Glutamatergic neuron (in vitro differentiated cells): ENCODE results near the gene POLR1C. TPM values are rescaled to one million over a fixed set of nuclear protein-coding genes. Genes with fewer than 3 reads are reported as not detected.
"Not testable (repeated sequence)": the region's sequence is repeated elsewhere in the genome, so short reads cannot be mapped to it uniquely, and the experiment has no call there.

Source experiments
- DNase-seq: peaks from one replicate; pipeline ENCODE4 v3.0.0; 2022
- H3K27ac Mint-ChIP-seq: one replicate; pipeline ENCODE4 v1.8.0; 2020; ENCODE audit warnings: mild to moderate bottlenecking, mixed read lengths, inconsistent platforms; ENCODE audit not compliant: unreplicated experiment
- H3K27me3 Mint-ChIP-seq: one replicate; pipeline ENCODE4 v1.8.0; 2020; ENCODE audit warnings: mild to moderate bottlenecking, moderate library complexity, mixed read lengths, inconsistent platforms; ENCODE audit not compliant: unreplicated experiment
- H3K36me3 Mint-ChIP-seq: one replicate; pipeline ENCODE4 v1.8.0; 2020; ENCODE audit warnings: mild to moderate bottlenecking, mixed read lengths, inconsistent platforms; ENCODE audit not compliant: unreplicated experiment
- H3K4me1 Mint-ChIP-seq: one replicate; pipeline ENCODE4 v1.8.0; 2020; ENCODE audit warnings: mild to moderate bottlenecking, low read depth, mixed read lengths, inconsistent platforms; ENCODE audit not compliant: unreplicated experiment
- H3K4me3 Mint-ChIP-seq: one replicate; pipeline ENCODE4 v1.8.0; 2020; ENCODE audit warnings: mild to moderate bottlenecking, mixed read lengths, inconsistent platforms; ENCODE audit not compliant: unreplicated experiment
- H3K9me3 Mint-ChIP-seq: one replicate; pipeline ENCODE4 v1.8.0; 2020; ENCODE audit warnings: mild to moderate bottlenecking, moderate library complexity, mixed read lengths, inconsistent platforms; ENCODE audit not compliant: unreplicated experiment
- total RNA-seq: library from RNA; stranded (reverse); fragmentation: NEBNext Ultra II Directional; extraction: Animal tissue kit (Norgen Biotek cat#: 25700); gene quantifications from one replicate; pipeline ENCODE4 v1.2.1, GENCODE V29; 2021; ENCODE audit not compliant: unreplicated experiment
- TF ChIP-seq, protein P1 (sequence below): fragments of 200-600 bp; sonication (generic); IDR thresholded peaks from one replicate; pipeline ENCODE4 v1.5.0; 2021; ENCODE audit not compliant: partially characterized antibody, unreplicated experiment

POLR1C gene
- total RNA-seq, 1 donor from 2014 or later = 18.9 TPM

DNA sequence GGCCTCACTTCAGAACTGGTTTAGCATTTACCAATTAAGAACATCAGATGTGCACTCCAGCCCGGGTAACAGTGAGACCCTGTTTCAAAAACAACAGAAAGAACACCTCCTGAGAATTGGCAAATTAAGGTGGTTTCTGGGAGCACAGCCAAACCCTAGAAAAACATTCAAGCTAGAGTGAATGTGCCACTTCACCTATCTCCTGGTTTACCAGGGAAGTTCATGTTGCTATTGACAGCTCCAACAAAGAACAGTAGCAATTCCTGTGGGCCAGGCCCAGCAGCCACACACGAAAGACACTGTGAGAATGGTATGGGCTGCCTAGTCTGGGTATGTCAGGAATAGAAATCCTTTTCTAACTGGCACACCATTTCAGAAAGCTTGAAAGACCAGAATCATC lies 4.9 kb downstream of the POLR1C start:
- H3K4me1 Mint-ChIP-seq = no peaks in the 10 kb centered on the region
- TF ChIP-seq, protein P1, sequence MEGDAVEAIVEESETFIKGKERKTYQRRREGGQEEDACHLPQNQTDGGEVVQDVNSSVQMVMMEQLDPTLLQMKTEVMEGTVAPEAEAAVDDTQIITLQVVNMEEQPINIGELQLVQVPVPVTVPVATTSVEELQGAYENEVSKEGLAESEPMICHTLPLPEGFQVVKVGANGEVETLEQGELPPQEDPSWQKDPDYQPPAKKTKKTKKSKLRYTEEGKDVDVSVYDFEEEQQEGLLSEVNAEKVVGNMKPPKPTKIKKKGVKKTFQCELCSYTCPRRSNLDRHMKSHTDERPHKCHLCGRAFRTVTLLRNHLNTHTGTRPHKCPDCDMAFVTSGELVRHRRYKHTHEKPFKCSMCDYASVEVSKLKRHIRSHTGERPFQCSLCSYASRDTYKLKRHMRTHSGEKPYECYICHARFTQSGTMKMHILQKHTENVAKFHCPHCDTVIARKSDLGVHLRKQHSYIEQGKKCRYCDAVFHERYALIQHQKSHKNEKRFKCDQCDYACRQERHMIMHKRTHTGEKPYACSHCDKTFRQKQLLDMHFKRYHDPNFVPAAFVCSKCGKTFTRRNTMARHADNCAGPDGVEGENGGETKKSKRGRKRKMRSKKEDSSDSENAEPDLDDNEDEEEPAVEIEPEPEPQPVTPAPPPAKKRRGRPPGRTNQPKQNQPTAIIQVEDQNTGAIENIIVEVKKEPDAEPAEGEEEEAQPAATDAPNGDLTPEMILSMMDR = no peak
- H3K9me3 Mint-ChIP-seq = peaks cover 1% of the 10 kb centered on the region
- no peak overlapping the region for H3K4me3 Mint-ChIP-seq
- no peak for DNase-seq
- no peaks in the 10 kb centered on the region for H3K27me3 Mint-ChIP-seq
- H3K27ac Mint-ChIP-seq = no peak overlapping the region
- H3K36me3 Mint-ChIP-seq = no peaks in the 10 kb centered on the region

GRCh38 chr6:43522547-43523261 lies 5.8 kb downstream of the POLR1C start:
- TF ChIP-seq, protein P1 = no peak
- DNase-seq = no peak
- no peaks in the 10 kb centered on the region for H3K27me3 Mint-ChIP-seq
- no peak overlapping the region for H3K27ac Mint-ChIP-seq
- no peaks in the 10 kb centered on the region for H3K36me3 Mint-ChIP-seq
- H3K4me3 Mint-ChIP-seq = no peak overlapping the region
- peaks cover 1% of the 10 kb centered on the region for H3K9me3 Mint-ChIP-seq
- H3K4me1 Mint-ChIP-seq = no peaks in the 10 kb centered on the region

DNA sequence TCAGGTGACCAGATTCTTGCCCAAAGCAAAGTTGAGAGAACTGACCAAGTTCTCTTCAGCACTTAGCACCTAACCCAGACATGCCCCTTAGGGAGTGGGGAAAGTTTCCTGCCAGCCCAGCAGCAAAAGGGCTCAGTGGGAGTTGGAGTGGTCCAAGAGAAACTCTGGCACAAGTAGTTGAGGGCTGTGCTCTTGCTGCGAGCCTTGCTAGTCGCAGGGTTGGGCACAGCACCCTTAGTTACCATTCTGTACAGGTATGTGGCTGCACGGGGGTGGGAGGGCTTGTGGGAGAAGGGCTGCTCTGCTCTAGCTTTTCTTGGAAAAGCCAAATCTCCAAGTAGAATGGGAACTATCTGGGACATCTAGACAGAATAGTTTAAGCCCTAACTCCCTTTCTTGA lies 6.4 kb downstream of the POLR1C start:
- TF ChIP-seq, protein P1 = no peak
- Mint-ChIP-seq H3K4me3 (no peak overlapping the region), H3K36me3 (no peaks in the 10 kb centered on the region), H3K9me3 (peaks cover 1% of the 10 kb centered on the region), H3K27ac (no peak overlapping the region), H3K4me1 (no peaks in the 10 kb centered on the region), H3K27me3 (no peaks in the 10 kb centered on the region)
- DNase-seq = no peak

GRCh38 chr6:43524483-43524961 lies 7.6 kb downstream of the POLR1C start:
- Mint-ChIP-seq H3K4me3 (no peak overlapping the region), H3K27me3 (no peaks in the 10 kb centered on the region), H3K36me3 (no peaks in the 10 kb centered on the region), H3K27ac (no peak overlapping the region), H3K9me3 (peaks cover 1% of the 10 kb centered on the region), H3K4me1 (no peaks in the 10 kb centered on the region)
- no peak for DNase-seq
- TF ChIP-seq, protein P1 = no peak

DNA sequence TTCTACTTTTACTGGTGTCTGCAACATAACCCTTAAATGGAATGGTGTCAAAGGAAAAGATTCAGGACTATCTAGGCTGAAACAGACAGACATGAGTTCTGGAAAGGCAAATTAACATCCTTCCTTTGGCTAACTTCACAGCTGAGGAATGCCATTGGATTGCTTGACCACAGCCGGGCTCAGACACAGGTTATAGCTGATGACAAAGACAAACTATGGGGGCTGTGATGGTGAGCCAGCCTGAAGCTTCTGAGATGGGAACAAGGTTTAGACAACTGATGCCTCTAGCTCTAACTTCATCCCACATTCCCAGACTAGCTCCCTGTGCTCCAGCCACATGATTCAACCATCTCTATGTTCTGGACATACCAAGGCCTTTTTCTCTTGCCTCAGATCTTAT lies 15.3 kb downstream of the POLR1C start:
- Mint-ChIP-seq H3K9me3 (no peaks in the 10 kb centered on the region), H3K4me3 (no peak overlapping the region), H3K27ac (no peak overlapping the region), H3K4me1 (no peaks in the 10 kb centered on the region), H3K36me3 (no peaks in the 10 kb centered on the region), H3K27me3 (no peaks in the 10 kb centered on the region)
- TF ChIP-seq, protein P1 = no peak
- DNase-seq = no peak

- H3K9me3 Mint-ChIP-seq, DNase-seq, H3K36me3 Mint-ChIP-seq, H3K4me3 Mint-ChIP-seq, H3K27ac Mint-ChIP-seq, H3K27me3 Mint-ChIP-seq, H3K4me1 Mint-ChIP-seq: not testable (repeated sequence)
Measured at GRCh38 chr6:43538986-43539385, 22.1 kb downstream of the POLR1C start.

GRCh38 chr6:43539409-43539808 lies 22.5 kb downstream of the POLR1C start:
- not testable (repeated sequence) for H3K27ac Mint-ChIP-seq, DNase-seq, H3K4me3 Mint-ChIP-seq, H3K36me3 Mint-ChIP-seq, H3K27me3 Mint-ChIP-seq, H3K9me3 Mint-ChIP-seq, H3K4me1 Mint-ChIP-seq
